Measurements from ENCODE around the gene CREB3. TPM values are rescaled to one million over a fixed set of nuclear protein-coding genes. Genes with fewer than 3 reads are reported as not detected.

Gene CREB3
- total and polyA plus RNA-seq, 2 experiments from 2014 or later: 20.3 to 32.4 TPM

- TF ChIP-seq NANOG (IDR thresholded peaks at IDR 0.05; ENCODE audit: borderline replicate concordance): no peak
- Histone ChIP-seq H3K36me3 (ENCODE audit: insufficient read depth) (peaks cover 30% of the 10 kb centered on the region), H2AFZ (no peak overlapping the region), H3K27ac (ENCODE audit: low read depth) (no peak overlapping the region), H3K4me2 (no peak overlapping the region), H3K4me3 (no peak overlapping the region), H3K79me2 (replicated peaks; ENCODE audit: insufficient read depth) (no peaks in the 10 kb centered on the region), H3K9me2 (ENCODE audit: insufficient read depth) (no peaks in the 10 kb centered on the region), H3F3A (replicated peaks; ENCODE audit: low read depth) (no peaks in the 10 kb centered on the region), H4K20me1 (replicated peaks; ENCODE audit: insufficient read depth) (no peaks in the 10 kb centered on the region), H3K27me3 (ENCODE audit: insufficient read depth) (no peaks in the 10 kb centered on the region), H3K4me1 (ENCODE audit: insufficient read depth) (no peaks in the 10 kb centered on the region)
- H3K27ac Mint-ChIP-seq: no peak overlapping the region
- H3K27me3 Mint-ChIP-seq (ENCODE audit: insufficient read depth, low read depth, poor library complexity): peaks cover 6% of the 10 kb centered on the region
- ATAC-seq (no peak), DNase-seq (ENCODE audit: low spot score) (no peak)
- no peak overlapping the region for H3K4me3 Mint-ChIP-seq
- no peaks in the 10 kb centered on the region for H3K9me3 Mint-ChIP-seq
- peaks cover 50% of the 10 kb centered on the region for H3K36me3 Mint-ChIP-seq (ENCODE audit: low read depth)
- H3K4me1 Mint-ChIP-seq: no peaks in the 10 kb centered on the region
Observed at GRCh38 chr9:35705836-35706430, 26.5 kb upstream of the CREB3 start.

DNA sequence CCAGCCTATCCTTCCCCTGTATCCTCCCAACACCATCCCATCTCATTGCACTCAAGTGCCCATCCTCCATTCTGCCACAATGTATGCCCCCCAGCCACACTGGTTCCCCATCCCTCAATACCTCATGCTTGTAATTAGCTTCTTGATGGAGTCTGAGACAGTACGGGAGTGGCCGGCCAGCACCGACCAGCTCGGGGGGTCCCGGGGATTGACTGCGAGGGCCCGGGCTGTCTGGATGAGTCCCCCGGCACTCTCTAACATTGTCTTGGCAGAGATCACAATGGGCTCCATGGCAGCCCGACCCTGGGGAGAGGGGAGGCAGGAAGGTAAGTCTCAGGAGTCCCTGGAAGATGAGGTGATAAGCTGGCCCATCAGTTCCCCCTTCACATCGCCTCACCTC is 25.5 kb upstream of the CREB3 start:
- DNase-seq (ENCODE audit: low spot score) (no peak), ATAC-seq (no peak)
- Mint-ChIP-seq H3K27me3 (ENCODE audit: insufficient read depth, low read depth, poor library complexity) (peaks cover 8% of the 10 kb centered on the region), H3K4me3 (no peak overlapping the region), H3K9me3 (no peaks in the 10 kb centered on the region), H3K27ac (no peak overlapping the region), H3K36me3 (ENCODE audit: low read depth) (peaks cover 60% of the 10 kb centered on the region), H3K4me1 (no peaks in the 10 kb centered on the region)
- Histone ChIP-seq H3K4me1 (ENCODE audit: insufficient read depth) (no peaks in the 10 kb centered on the region), H2AFZ (no peak overlapping the region), H3K9me2 (ENCODE audit: insufficient read depth) (no peaks in the 10 kb centered on the region), H3F3A (replicated peaks; ENCODE audit: low read depth) (no peaks in the 10 kb centered on the region), H4K20me1 (replicated peaks; ENCODE audit: insufficient read depth) (no peaks in the 10 kb centered on the region; the same call in 1 of the 2 replicates), H3K4me3 (no peak overlapping the region), H3K4me2 (no peak overlapping the region), H3K79me2 (replicated peaks; ENCODE audit: insufficient read depth) (no peaks in the 10 kb centered on the region), H3K27me3 (ENCODE audit: insufficient read depth) (no peaks in the 10 kb centered on the region), H3K36me3 (ENCODE audit: insufficient read depth) (peaks cover 28% of the 10 kb centered on the region), H3K27ac (ENCODE audit: low read depth) (no peak overlapping the region)
- TF ChIP-seq POLR2AphosphoS5 (IDR thresholded peaks at IDR 0.05; ENCODE audit: low read depth) (no peak), STAT1 (IDR thresholded peaks at IDR 0.05; ENCODE audit: unreplicated experiment) (no peak), EZH2phosphoT487 (IDR thresholded peaks at IDR 0.05; ENCODE audit: unreplicated experiment) (no peak), NANOG (IDR thresholded peaks at IDR 0.05; ENCODE audit: borderline replicate concordance) (no peak), EZH2 (IDR thresholded peaks at IDR 0.05; ENCODE audit: low read depth, unreplicated experiment) (no peak), ZNF331 (CRISPR knock-in tag; IDR thresholded peaks at IDR 0.05; ENCODE audit: low read depth) (no peak), ZNF462 (CRISPR knock-in tag; IDR thresholded peaks at IDR 0.05) (no peak), CTCF (conservative IDR thresholded peaks at IDR 0.05; ENCODE audit: low read depth in 2 of 2) (no peak), ZNF114 (CRISPR knock-in tag; IDR thresholded peaks at IDR 0.05) (no peak), CREB1 (CRISPR knock-in tag; IDR thresholded peaks at IDR 0.05; ENCODE audit: low read depth) (no peak)
- TF ChIP-seq, protein P1, sequence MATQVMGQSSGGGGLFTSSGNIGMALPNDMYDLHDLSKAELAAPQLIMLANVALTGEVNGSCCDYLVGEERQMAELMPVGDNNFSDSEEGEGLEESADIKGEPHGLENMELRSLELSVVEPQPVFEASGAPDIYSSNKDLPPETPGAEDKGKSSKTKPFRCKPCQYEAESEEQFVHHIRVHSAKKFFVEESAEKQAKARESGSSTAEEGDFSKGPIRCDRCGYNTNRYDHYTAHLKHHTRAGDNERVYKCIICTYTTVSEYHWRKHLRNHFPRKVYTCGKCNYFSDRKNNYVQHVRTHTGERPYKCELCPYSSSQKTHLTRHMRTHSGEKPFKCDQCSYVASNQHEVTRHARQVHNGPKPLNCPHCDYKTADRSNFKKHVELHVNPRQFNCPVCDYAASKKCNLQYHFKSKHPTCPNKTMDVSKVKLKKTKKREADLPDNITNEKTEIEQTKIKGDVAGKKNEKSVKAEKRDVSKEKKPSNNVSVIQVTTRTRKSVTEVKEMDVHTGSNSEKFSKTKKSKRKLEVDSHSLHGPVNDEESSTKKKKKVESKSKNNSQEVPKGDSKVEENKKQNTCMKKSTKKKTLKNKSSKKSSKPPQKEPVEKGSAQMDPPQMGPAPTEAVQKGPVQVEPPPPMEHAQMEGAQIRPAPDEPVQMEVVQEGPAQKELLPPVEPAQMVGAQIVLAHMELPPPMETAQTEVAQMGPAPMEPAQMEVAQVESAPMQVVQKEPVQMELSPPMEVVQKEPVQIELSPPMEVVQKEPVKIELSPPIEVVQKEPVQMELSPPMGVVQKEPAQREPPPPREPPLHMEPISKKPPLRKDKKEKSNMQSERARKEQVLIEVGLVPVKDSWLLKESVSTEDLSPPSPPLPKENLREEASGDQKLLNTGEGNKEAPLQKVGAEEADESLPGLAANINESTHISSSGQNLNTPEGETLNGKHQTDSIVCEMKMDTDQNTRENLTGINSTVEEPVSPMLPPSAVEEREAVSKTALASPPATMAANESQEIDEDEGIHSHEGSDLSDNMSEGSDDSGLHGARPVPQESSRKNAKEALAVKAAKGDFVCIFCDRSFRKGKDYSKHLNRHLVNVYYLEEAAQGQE (IDR thresholded peaks at IDR 0.05; ENCODE audit: unreplicated experiment): no peak
